Upper lobe of left lung (tissue), 4 donors: Measurements from ENCODE around the gene SLC25A21.

Experiments
- CTCF ChIP-seq, 6 experiments: fragments of 450-650 bp in 4 of 6; fragments of 200-600 bp in 2 of 6; sonication (generic) in 2 of 6; IDR thresholded peaks; one replicate each; pipeline ENCODE4 v1.5.1; 2016 to 2019; ENCODE audit warnings: antibody characterized with exemption in 6 of 6
- EP300 ChIP-seq, 4 donors: sonication (generic); formaldehyde crosslinking; IDR thresholded peaks; one replicate each; pipeline ENCODE4 v1.5.1; 2017; ENCODE audit warnings: antibody characterized with exemption in 4 of 4, control low read depth in 2 of 4
- POLR2A ChIP-seq, 4 donors: fragments of 450-650 bp; IDR thresholded peaks; one replicate each; pipeline ENCODE4 v1.5.1; 2016 to 2017; ENCODE audit warnings: antibody characterized with exemption in 4 of 4, mild to moderate bottlenecking in 2 of 4
- POLR2AphosphoS5 ChIP-seq, 2 donors: sonication (generic); formaldehyde crosslinking; IDR thresholded peaks; one replicate each; pipeline ENCODE4 v1.5.1; 2017; ENCODE audit warnings: antibody characterized with exemption in 2 of 2

GRCh38 chr14:36947362-36947761 is 225.0 kb downstream of the SLC25A21 start:
- TF ChIP-seq POLR2AphosphoS5 (IDR thresholded peaks at IDR 0.05) (no peak), POLR2A (IDR thresholded peaks at IDR 0.05) (no peak), CTCF (IDR thresholded peaks at IDR 0.05) (no peak), EP300 (IDR thresholded peaks at IDR 0.05) (no peak)
